HCT116 (cell line): Measurements from ENCODE around the gene CPN2.

Experiments
- CBX3 ChIP-seq: IDR thresholded peaks from 2 replicates; pipeline ENCODE4 v1.6.1; 2012; ENCODE audit warnings: low read depth
- POLR2AphosphoS5 ChIP-seq: IDR thresholded peaks from 2 replicates; pipeline ENCODE4 v1.6.1; 2011; ENCODE audit warnings: mild to moderate bottlenecking, low read depth, low read length, moderate library complexity
- TF ChIP-seq, protein P1 (sequence below), 3 experiments: fragments of 200-600 bp in 1 of 3; sonication (generic) in 1 of 3; IDR thresholded peaks in 2 of 3; conservative IDR thresholded peaks in 1 of 3; 2 replicates each; pipeline ENCODE4 v1.5.1; 2012 to 2017; ENCODE audit warnings: low read depth in 2 of 3, low read length in 2 of 3, antibody characterized with exemption in 1 of 3, borderline replicate concordance in 1 of 3, control low read depth in 1 of 3, mild to moderate bottlenecking in 1 of 3, mixed read lengths in 1 of 3, mixed run types in 1 of 3, moderate library complexity in 1 of 3; ENCODE audit not compliant: insufficient read depth in 1 of 3

GRCh38 chr3:194324823-194325327 lies 26.3 kb downstream of the CPN2 start:
- TF ChIP-seq CBX3 (no peak), POLR2AphosphoS5 (no peak)
- TF ChIP-seq, protein P1, sequence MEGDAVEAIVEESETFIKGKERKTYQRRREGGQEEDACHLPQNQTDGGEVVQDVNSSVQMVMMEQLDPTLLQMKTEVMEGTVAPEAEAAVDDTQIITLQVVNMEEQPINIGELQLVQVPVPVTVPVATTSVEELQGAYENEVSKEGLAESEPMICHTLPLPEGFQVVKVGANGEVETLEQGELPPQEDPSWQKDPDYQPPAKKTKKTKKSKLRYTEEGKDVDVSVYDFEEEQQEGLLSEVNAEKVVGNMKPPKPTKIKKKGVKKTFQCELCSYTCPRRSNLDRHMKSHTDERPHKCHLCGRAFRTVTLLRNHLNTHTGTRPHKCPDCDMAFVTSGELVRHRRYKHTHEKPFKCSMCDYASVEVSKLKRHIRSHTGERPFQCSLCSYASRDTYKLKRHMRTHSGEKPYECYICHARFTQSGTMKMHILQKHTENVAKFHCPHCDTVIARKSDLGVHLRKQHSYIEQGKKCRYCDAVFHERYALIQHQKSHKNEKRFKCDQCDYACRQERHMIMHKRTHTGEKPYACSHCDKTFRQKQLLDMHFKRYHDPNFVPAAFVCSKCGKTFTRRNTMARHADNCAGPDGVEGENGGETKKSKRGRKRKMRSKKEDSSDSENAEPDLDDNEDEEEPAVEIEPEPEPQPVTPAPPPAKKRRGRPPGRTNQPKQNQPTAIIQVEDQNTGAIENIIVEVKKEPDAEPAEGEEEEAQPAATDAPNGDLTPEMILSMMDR (IDR thresholded peaks at IDR 0.05 in 2 of 3, conservative IDR thresholded peaks at IDR 0.05 in 1 of 3; ENCODE audit: borderline replicate concordance in 1 of 3, insufficient read depth in 1 of 3, low read depth in 2 of 3, low read length in 2 of 3), result no peak
